GM10248 (cell line): ENCODE measurements around the gene TNFSF9.
"Not testable (repeated sequence)": the region's sequence is repeated elsewhere in the genome, so short reads cannot be mapped to it uniquely, and the experiment has no call there.

Experiments
- CTCF ChIA-PET: fragments of 300-600 bp; sonication (Branson Sonifier 250); formaldehyde crosslinking; extraction: SDS; loops from one replicate; lab custom pipeline; 2021; ENCODE audit warnings: antibody characterized with exemption; lab: Yijun Ruan, JAX
- POLR2A ChIA-PET: fragments of 350-650 bp; sonication (Branson Sonifier 250); formaldehyde crosslinking; extraction: SDS; loops from one replicate; lab custom pipeline; 2020; ENCODE audit warnings: antibody characterized with exemption; lab: Yijun Ruan, JAX
- DNase-seq: peaks from one replicate; pipeline ENCODE4 v3.0.0; 2012; ENCODE audit errors: extremely low spot score
- TF ChIP-seq, protein P1 (sequence below): IDR thresholded peaks from 2 replicates; pipeline ENCODE4 v1.5.1; 2012; ENCODE audit warnings: mild to moderate bottlenecking, low read depth; ENCODE audit errors: extremely low read depth, missing control alignments, control extremely low read depth

TNFSF9 gene

GRCh38 chr19:6534451-6535093, 3.7 kb downstream of the TNFSF9 start:
- POLR2A ChIA-PET: interaction anchor here (0.5 to 2.8 kb wide), 12 partner anchors 10 to 740 kb away, joined by 3 to 22 read pairs (median 4); no protein-coding TSS in a partner anchor
- TF ChIP-seq, protein P1, sequence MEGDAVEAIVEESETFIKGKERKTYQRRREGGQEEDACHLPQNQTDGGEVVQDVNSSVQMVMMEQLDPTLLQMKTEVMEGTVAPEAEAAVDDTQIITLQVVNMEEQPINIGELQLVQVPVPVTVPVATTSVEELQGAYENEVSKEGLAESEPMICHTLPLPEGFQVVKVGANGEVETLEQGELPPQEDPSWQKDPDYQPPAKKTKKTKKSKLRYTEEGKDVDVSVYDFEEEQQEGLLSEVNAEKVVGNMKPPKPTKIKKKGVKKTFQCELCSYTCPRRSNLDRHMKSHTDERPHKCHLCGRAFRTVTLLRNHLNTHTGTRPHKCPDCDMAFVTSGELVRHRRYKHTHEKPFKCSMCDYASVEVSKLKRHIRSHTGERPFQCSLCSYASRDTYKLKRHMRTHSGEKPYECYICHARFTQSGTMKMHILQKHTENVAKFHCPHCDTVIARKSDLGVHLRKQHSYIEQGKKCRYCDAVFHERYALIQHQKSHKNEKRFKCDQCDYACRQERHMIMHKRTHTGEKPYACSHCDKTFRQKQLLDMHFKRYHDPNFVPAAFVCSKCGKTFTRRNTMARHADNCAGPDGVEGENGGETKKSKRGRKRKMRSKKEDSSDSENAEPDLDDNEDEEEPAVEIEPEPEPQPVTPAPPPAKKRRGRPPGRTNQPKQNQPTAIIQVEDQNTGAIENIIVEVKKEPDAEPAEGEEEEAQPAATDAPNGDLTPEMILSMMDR: no peak
- CTCF ChIA-PET: interaction anchor here (1.1 to 3.1 kb wide), 3 partner anchors 12 to 99 kb away, joined by 3 to 15 read pairs (median 7); no protein-coding TSS in a partner anchor
- DNase-seq: no peak

GRCh38 chr19:6535558-6536137, 4.8 kb downstream of the TNFSF9 start:
- no peak for DNase-seq
- CTCF ChIA-PET: interaction anchor here (1.1 to 3.1 kb wide), 7 partner anchors 12 to 99 kb away, joined by 3 to 15 read pairs (median 4); no protein-coding TSS in a partner anchor
- TF ChIP-seq, protein P1: no peak
- POLR2A ChIA-PET: interaction anchor here (0.6 to 2.8 kb wide), 15 partner anchors 8 to 321 kb away, joined by 3 to 22 read pairs (median 4); partner anchors contain the start of genes GPR108 and KHSRP

DNA sequence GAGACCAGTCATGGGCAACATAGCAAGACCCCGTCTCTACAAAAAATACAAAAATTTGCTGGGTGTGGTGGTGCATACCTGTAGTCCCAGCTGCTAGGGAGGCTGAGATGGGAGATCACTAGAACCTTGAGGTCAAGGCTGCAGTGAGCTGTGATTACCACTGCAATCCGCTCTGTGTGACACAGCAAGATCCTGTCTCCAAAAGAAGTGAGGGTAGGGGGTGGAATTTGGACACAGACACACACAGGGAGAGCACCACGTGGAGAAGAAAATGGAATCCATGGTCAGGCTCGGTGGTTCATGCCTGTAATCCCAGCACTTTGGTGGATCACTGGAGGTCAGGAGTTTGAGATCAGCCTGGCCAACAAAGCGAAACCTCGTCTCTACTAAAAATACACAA, 8.7 kb downstream of the TNFSF9 start:
- TF ChIP-seq, protein P1: no peak
- ChIA-PET POLR2A (interaction anchor here (0.6 to 4.6 kb wide), 10 partner anchors 8 to 1408 kb away, joined by 5 to 50 read pairs (median 7); partner anchors contain the start of genes TNFSF9 and VAV1), CTCF (interaction anchor here (1.4 to 1.8 kb wide), 2 partner anchors 11 to 13 kb away, joined by 4 to 7 read pairs; no protein-coding TSS in a partner anchor)
- DNase-seq: no peak

- ChIA-PET POLR2A (interaction anchor here (0.7 to 4.6 kb wide), 12 partner anchors 10 to 1350 kb away, joined by 3 to 50 read pairs (median 7); partner anchors contain the start of gene TNFSF9), CTCF (interaction anchor here (1.2 to 2.1 kb wide), 4 partner anchors 9 to 93 kb away, joined by 5 to 8 read pairs (median 7); no protein-coding TSS in a partner anchor)
- TF ChIP-seq, protein P1: no peak
- DNase-seq: no peak
Observed at GRCh38 chr19:6540918-6541689, 10.3 kb downstream of the TNFSF9 start.

DNA sequence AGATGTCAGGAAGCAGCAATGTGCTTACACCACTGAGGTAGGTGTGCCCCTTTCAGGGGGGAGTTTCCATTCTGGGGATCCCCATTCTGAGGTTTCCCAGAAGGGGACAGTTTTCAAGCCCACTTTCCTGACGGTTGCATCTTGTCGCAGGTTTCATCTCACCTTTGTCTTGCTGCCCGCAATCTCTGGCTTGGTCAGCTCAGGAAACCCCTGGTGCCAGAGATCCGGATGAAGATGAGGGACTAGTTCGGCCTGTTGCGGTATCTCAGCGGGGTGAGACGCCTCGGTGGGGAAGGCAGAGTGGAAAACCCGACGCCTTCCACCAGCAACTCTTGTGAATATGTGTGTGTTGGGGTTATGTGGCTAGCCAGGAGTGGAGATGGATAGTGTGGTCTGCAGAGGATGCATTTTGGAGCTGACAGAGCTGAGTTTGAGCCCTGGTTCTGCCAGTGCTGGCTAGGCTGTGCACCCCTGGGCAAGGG, 13.1 kb downstream of the TNFSF9 start:
- CTCF ChIA-PET: interaction anchor here (1.0 to 1.7 kb wide), 5 partner anchors 11 to 90 kb away, joined by 3 to 6 read pairs (median 3); no protein-coding TSS in a partner anchor
- POLR2A ChIA-PET: interaction anchor here (0.6 to 2.2 kb wide), 4 partner anchors 10 to 43 kb away, joined by 4 to 7 read pairs (median 6); partner anchors contain the start of gene TNFSF9
- DNase-seq: no peak
- TF ChIP-seq, protein P1: no peak

- ChIA-PET CTCF (interaction anchor here (1.0 to 3.4 kb wide), 8 partner anchors 10 to 82 kb away, joined by 3 to 18 read pairs (median 8); no protein-coding TSS in a partner anchor), POLR2A (interaction anchor here (0.5 to 4.7 kb wide), 7 partner anchors 11 to 224 kb away, joined by 3 to 37 read pairs (median 5); partner anchors contain the start of gene TNFSF9)
- not testable (repeated sequence) for DNase-seq
Observed at GRCh38 chr19:6550679-6551078, 19.9 kb downstream of the TNFSF9 start.
